NCI-H2196 treated with DMSO at 0.1 percent for 48 hours (cell line): Measurements from ENCODE around the gene SLC29A4.
"Not testable (repeated sequence)": the region's sequence is repeated elsewhere in the genome, so short reads cannot be mapped to it uniquely, and the experiment has no call there.

Experiments used
- DNase-seq: peaks from one replicate; lab custom pipeline; 2025; ENCODE audit not compliant: unreplicated experiment; lab: John Stamatoyannopoulos, UW

SLC29A4 gene

GRCh38 chr7:5295039-5296014 lies 12.6 kb downstream of the SLC29A4 start:
- no peak for DNase-seq

- no peak for DNase-seq
Observed at GRCh38 chr7:5296015-5296610, 13.4 kb downstream of the SLC29A4 start.

- DNase-seq = no peak
Observed at GRCh38 chr7:5296611-5297226, 14.0 kb downstream of the SLC29A4 start.

- no peak for DNase-seq
Observed at GRCh38 chr7:5300366-5300765, 17.6 kb downstream of the SLC29A4 start.

- DNase-seq = no peak
Observed at GRCh38 chr7:5302577-5302976, 19.8 kb downstream of the SLC29A4 start.

- no peak for DNase-seq
Observed at GRCh38 chr7:5303061-5303460, 20.3 kb downstream of the SLC29A4 start.

GRCh38 chr7:5303591-5304505 lies 21.1 kb downstream of the SLC29A4 start:
- no peak for DNase-seq

- not testable (repeated sequence) for DNase-seq
Observed at GRCh38 chr7:5305050-5305449, 22.3 kb downstream of the SLC29A4 start.

GRCh38 chr7:5307221-5308142 lies 24.7 kb downstream of the SLC29A4 start:
- DNase-seq = not testable (repeated sequence)

GRCh38 chr7:5309146-5309545 lies 26.4 kb downstream of the SLC29A4 start:
- no peak for DNase-seq

- DNase-seq = no peak
Observed at GRCh38 chr7:5310822-5311405, 28.2 kb downstream of the SLC29A4 start.

- DNase-seq = not testable (repeated sequence)
Observed at GRCh38 chr7:5312276-5313070, 29.7 kb downstream of the SLC29A4 start.

GRCh38 chr7:5313076-5313885 lies 30.5 kb downstream of the SLC29A4 start:
- DNase-seq = not testable (repeated sequence)

GRCh38 chr7:5314864-5315263 lies 32.1 kb downstream of the SLC29A4 start:
- no peak for DNase-seq

- DNase-seq = no peak
Observed at GRCh38 chr7:5315761-5316160, 33.0 kb downstream of the SLC29A4 start.

GRCh38 chr7:5318613-5319012 lies 35.9 kb downstream of the SLC29A4 start:
- DNase-seq = not testable (repeated sequence)

GRCh38 chr7:5320391-5320790 lies 37.6 kb downstream of the SLC29A4 start:
- DNase-seq = no peak
